Ishikawa (cell line): ENCODE measurements around the gene N4BP2L2.

Experiments used
- CEBPB ChIP-seq: IDR thresholded peaks from 2 replicates; pipeline ENCODE4 v1.6.1; 2012
- CREB1 ChIP-seq: IDR thresholded peaks from 2 replicates; pipeline ENCODE4 v1.6.1; 2012; ENCODE audit warnings: low read depth
- EGR1 ChIP-seq: IDR thresholded peaks from 2 replicates; pipeline ENCODE4 v1.6.1; 2012
- EP300 ChIP-seq: IDR thresholded peaks from 2 replicates; pipeline ENCODE4 v1.6.1; 2012; ENCODE audit warnings: borderline replicate concordance
- FOXM1 ChIP-seq: IDR thresholded peaks from 2 replicates; pipeline ENCODE4 v1.6.1; 2012; ENCODE audit warnings: low read depth, borderline replicate concordance
- MAX ChIP-seq: IDR thresholded peaks from 2 replicates; pipeline ENCODE4 v1.6.1; 2012
- NFIC ChIP-seq: IDR thresholded peaks from 2 replicates; pipeline ENCODE4 v1.6.1; 2012
- RAD21 ChIP-seq: IDR thresholded peaks from 2 replicates; pipeline ENCODE4 v1.6.1; 2012; ENCODE audit warnings: low read depth
- TAF1 ChIP-seq: IDR thresholded peaks from 2 replicates; pipeline ENCODE4 v1.6.1; 2012; ENCODE audit warnings: low read depth, mild to moderate bottlenecking
- TCF12 ChIP-seq: IDR thresholded peaks from 2 replicates; pipeline ENCODE4 v1.6.1; 2012; ENCODE audit warnings: low read depth
- TEAD4 ChIP-seq: IDR thresholded peaks from 2 replicates; pipeline ENCODE4 v1.6.1; 2012
- YY1 ChIP-seq: IDR thresholded peaks from 2 replicates; pipeline ENCODE4 v1.6.1; 2012; ENCODE audit warnings: low read depth
- ZBTB7A ChIP-seq: IDR thresholded peaks from 2 replicates; pipeline ENCODE4 v1.6.1; 2012; ENCODE audit warnings: low read depth
- TF ChIP-seq, protein P1 (sequence below): IDR thresholded peaks from 2 replicates; pipeline ENCODE4 v1.6.1; 2012; ENCODE audit warnings: low read depth, mild to moderate bottlenecking
- TF ChIP-seq, protein P2 (sequence below): IDR thresholded peaks from 2 replicates; pipeline ENCODE4 v1.6.1; 2012

N4BP2L2 gene

GRCh38 chr13:32408296-32409000 is 130.1 kb downstream of the N4BP2L2 start:
- TF ChIP-seq ZBTB7A: no peak
- TF ChIP-seq NFIC: no peak
- TF ChIP-seq TCF12: no peak
- no peak for TF ChIP-seq TAF1
- no peak for TF ChIP-seq MAX
- TF ChIP-seq YY1: no peak
- no peak for TF ChIP-seq CEBPB
- no peak for TF ChIP-seq RAD21
- TF ChIP-seq TEAD4: no peak
- no peak for TF ChIP-seq EGR1
- TF ChIP-seq FOXM1: no peak
- TF ChIP-seq EP300: no peak
- TF ChIP-seq, protein P1, sequence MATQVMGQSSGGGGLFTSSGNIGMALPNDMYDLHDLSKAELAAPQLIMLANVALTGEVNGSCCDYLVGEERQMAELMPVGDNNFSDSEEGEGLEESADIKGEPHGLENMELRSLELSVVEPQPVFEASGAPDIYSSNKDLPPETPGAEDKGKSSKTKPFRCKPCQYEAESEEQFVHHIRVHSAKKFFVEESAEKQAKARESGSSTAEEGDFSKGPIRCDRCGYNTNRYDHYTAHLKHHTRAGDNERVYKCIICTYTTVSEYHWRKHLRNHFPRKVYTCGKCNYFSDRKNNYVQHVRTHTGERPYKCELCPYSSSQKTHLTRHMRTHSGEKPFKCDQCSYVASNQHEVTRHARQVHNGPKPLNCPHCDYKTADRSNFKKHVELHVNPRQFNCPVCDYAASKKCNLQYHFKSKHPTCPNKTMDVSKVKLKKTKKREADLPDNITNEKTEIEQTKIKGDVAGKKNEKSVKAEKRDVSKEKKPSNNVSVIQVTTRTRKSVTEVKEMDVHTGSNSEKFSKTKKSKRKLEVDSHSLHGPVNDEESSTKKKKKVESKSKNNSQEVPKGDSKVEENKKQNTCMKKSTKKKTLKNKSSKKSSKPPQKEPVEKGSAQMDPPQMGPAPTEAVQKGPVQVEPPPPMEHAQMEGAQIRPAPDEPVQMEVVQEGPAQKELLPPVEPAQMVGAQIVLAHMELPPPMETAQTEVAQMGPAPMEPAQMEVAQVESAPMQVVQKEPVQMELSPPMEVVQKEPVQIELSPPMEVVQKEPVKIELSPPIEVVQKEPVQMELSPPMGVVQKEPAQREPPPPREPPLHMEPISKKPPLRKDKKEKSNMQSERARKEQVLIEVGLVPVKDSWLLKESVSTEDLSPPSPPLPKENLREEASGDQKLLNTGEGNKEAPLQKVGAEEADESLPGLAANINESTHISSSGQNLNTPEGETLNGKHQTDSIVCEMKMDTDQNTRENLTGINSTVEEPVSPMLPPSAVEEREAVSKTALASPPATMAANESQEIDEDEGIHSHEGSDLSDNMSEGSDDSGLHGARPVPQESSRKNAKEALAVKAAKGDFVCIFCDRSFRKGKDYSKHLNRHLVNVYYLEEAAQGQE: no peak
- no peak for TF ChIP-seq CREB1
- TF ChIP-seq, protein P2, sequence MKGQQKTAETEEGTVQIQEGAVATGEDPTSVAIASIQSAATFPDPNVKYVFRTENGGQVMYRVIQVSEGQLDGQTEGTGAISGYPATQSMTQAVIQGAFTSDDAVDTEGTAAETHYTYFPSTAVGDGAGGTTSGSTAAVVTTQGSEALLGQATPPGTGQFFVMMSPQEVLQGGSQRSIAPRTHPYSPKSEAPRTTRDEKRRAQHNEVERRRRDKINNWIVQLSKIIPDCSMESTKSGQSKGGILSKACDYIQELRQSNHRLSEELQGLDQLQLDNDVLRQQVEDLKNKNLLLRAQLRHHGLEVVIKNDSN: no peak

GRCh38 chr13:32407854-32408253 is 130.7 kb downstream of the N4BP2L2 start:
- TF ChIP-seq YY1 (no peak), EP300 (no peak), MAX (no peak), RAD21 (no peak), ZBTB7A (no peak)
- TF ChIP-seq, protein P2: no peak

DNA sequence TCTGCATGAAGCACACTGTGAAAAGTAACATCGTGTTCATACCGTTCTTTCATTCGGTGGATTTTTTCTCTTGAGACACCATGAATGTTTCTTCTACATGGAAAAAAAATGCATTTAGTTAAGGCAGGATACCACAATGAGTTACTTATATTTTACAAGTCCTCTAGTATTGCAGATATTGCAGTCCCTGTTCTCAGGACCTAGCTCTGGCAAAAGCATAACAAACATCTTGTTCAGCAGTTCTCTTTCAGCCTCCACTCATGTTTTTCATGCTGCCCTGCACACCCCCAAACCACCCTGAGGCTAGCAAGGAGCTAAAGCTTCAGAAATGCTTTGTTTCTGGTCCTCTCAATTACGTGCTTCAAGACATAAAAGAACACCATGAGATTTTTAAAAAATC is 135.5 kb downstream of the N4BP2L2 start:
- TF ChIP-seq TAF1 (no peak), EP300 (no peak), TEAD4 (no peak), RAD21 (no peak), YY1 (no peak), EGR1 (no peak), MAX (no peak)
- TF ChIP-seq, protein P2: no peak

GRCh38 chr13:32391101-32391619 is 147.4 kb downstream of the N4BP2L2 start:
- TF ChIP-seq EGR1 (no peak), FOXM1 (no peak), TCF12 (no peak), CEBPB (no peak), MAX (no peak), YY1 (no peak), NFIC (no peak), TEAD4 (no peak), EP300 (no peak), RAD21 (no peak), TAF1 (no peak), ZBTB7A (no peak), CREB1 (no peak)
- TF ChIP-seq, protein P1: no peak
- TF ChIP-seq, protein P2: no peak
